ENCODE results near the gene REV1. TPM values are rescaled to one million over a fixed set of nuclear protein-coding genes. Genes with fewer than 3 reads are reported as not detected.
"Not testable (repeated sequence)": the region's sequence is repeated elsewhere in the genome, so short reads cannot be mapped to it uniquely, and the experiment has no call there.

REV1 gene
- total RNA-seq, 1 donor: 25.3 TPM

GRCh38 chr2:99488539-99489062 lies 1.2 kb downstream of the REV1 start:
- DNase-seq (ENCODE audit: low read depth in 2 of 3, low spot score in 2 of 3): peak in 2 of 3 donors; percentile 7 to 17

GRCh38 chr2:99487906-99488305 lies 1.9 kb downstream of the REV1 start:
- no peak for DNase-seq (ENCODE audit: low read depth in 2 of 3, low spot score in 2 of 3)

DNA sequence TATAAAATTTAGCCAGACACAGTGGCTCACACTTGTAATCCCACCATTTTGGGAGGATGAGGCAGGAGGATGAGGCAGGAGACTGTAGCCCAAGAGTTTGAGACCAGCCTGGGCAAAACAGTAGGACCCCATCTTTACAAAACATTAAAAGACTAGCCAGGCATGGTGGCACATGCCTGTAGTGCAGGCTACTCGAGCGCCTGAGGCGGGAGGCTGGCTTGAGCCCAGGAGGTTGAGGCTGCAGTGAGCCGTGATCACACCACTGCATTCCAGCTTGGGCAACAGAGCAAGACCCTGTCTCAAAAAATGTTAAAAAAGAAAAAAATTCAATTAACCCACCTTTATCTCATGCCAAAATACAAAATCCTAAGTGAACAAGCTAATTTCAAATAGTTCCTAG lies 4.0 kb downstream of the REV1 start:
- DNase-seq (ENCODE audit: low read depth in 2 of 3, low spot score in 2 of 3): no peak

GRCh38 chr2:99485411-99485810 lies 4.4 kb downstream of the REV1 start:
- DNase-seq (ENCODE audit: low read depth in 2 of 3, low spot score in 2 of 3): no peak

- no peak for DNase-seq (ENCODE audit: low read depth in 2 of 3, low spot score in 2 of 3)
These were observed 5.6 kb downstream of the REV1 start for GRCh38 chr2:99484205-99484604.

DNA sequence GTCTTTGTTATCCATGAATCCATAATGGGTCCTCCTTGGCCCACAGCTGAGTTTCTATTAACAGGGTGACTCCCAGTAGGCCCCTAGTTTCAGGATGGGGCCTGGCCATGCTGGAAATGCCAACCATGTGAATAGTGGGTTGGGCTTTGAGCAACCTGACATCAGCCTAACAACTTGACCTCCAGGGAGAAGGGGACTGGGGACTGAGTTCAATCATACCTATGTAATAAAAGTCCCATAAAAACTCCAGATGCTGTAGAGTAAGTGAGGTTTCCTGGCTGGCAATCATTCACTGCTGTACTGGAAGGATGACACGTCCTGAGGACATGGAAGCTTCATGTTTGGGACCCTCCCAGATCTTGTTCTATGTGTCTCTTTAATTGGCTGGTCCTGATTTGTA lies 7.9 kb downstream of the REV1 start:
- DNase-seq (ENCODE audit: low read depth in 2 of 3, low spot score in 2 of 3): no peak

- DNase-seq (ENCODE audit: low read depth in 2 of 3, low spot score in 2 of 3): no peak
These were observed 8.3 kb downstream of the REV1 start for GRCh38 chr2:99481527-99481926.

DNA sequence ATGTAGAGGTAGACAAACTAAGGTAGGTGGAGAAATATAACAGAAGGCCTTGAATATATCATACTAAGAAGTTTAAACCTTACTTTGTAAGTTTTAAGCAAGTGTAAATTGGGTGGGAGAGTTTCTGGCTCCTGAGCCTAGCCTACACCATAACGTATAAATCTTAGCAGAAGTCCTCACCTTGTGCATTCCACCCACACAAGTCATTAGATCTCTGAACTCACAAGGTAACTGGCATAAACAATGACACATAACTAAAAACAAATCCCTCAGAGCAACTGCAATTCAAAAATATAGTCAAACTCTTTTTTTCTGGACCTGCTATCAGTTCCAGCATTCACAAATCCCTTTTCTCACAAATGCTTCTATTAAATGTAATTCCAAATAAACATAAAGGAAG lies 9.4 kb downstream of the REV1 start:
- DNase-seq (ENCODE audit: low read depth in 2 of 3, low spot score in 2 of 3): no peak

DNA sequence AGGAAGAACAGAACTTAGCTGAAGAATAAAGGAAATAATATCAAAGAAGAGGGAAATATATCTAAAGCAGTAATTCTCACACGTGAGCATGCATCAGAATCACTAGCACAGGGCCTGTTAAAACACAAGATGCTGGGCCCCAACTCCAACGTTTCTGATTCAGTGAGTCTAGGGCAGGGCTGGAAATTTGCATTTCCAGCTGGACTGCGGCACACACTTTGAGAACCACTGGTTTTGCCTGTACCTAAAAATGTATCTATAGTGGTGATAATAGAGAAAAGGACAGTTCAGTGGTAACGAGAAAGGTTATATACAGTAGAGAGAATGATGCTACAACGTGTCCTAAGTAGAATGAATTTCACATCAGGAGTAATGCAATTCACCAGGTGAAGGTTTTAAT lies 11.2 kb downstream of the REV1 start:
- no peak for DNase-seq (ENCODE audit: low read depth in 2 of 3, low spot score in 2 of 3)

GRCh38 chr2:99477054-99477453 lies 12.8 kb downstream of the REV1 start:
- DNase-seq (ENCODE audit: low read depth in 2 of 3, low spot score in 2 of 3): no peak

- no peak for DNase-seq (ENCODE audit: low read depth in 2 of 3, low spot score in 2 of 3)
These were observed 13.2 kb downstream of the REV1 start for GRCh38 chr2:99476629-99477028.

GRCh38 chr2:99475095-99475494 lies 14.7 kb downstream of the REV1 start:
- not testable (repeated sequence) for DNase-seq (ENCODE audit: low read depth in 2 of 3, low spot score in 2 of 3)

DNA sequence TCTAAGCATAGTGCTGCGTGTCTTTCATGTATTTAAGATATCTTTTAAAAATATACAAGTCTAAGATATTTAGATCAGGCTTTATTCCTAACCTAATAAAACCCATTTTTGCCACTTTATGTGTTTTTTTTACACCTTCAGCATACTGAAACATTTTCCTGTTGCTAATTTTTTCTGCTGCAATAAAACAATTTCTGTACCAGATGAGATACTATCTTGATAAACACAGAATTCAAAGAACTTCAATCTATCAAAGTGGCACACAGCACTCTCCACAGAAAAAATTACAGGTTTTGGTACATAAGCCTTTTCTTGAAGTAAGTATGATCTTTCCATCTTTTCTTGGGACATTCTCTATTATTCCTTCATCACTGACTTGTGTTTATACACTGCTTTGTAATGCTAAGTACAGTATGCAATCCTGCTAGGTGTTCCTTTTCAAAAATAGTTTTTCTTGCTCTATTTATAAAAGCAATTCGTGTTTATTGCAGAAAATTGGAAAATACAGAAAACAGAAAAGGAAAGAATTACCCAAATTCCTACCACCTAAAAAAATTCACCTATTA lies 16.2 kb downstream of the REV1 start:
- DNase-seq (ENCODE audit: low read depth in 2 of 3, low spot score in 2 of 3): no peak

DNA sequence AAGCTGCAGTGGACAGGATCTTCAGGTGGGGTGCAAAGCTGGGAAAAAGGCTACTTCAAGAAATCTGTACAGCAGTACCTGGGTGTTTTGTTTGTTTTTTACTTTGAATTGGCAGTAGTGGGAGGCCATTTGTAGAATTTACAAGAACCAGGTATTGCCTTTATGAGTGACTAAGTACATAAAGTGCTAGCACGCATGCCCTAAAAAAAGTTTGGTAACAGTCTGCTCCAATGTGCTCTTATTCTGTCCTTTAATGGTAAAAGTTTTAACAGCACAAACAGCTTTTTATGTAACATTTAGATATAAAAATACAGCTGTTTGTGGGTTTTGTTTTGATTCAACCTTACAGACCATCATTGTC lies 17.2 kb downstream of the REV1 start:
- DNase-seq (ENCODE audit: low read depth in 2 of 3, low spot score in 2 of 3): no peak

DNA sequence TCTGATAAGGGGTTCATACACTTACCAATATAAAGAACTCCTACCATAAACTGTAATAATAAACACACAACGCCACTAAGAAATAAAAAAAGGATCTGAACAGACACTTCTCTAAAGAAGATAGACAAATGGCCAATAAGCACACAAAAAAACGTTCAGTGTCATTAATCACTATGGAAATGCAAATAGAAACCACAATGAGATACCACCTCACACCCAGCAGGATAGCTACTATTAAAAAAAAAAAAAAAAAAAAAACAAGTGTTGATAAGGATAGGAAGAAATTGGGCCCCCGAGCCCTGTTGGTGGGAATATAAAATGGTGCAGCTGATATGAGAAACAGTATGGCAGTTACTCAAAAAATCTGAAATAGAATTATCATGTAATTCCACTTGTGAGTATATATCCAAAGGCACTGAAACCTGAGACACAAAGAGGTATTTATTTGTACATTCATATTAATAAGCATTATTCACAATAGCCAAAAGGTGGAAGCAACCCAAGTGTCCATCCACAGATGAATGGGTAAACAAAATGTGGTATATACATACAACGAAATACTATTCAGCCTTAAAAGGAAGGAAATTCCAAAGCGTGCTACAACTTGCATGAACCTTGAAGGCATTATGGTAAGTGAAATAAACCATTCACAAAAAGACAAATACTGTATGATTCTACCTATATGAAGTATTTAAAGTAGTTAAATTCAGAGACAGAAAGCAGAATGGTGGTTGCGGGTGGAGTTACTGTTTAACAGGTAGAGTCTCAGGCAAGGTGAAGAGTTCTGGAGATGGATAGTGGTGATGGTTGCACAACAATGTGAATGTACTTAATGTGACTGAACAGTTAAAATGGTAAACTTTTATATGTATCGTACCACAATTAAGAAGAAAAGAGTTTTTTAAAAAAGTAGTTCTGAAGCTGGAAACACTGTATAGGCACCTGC lies 17.9 kb downstream of the REV1 start:
- DNase-seq (ENCODE audit: low read depth in 2 of 3, low spot score in 2 of 3): peak in 2 of 3 donors; percentile 9 to 40

GRCh38 chr2:99470957-99471356 lies 18.9 kb downstream of the REV1 start:
- DNase-seq (ENCODE audit: low read depth in 2 of 3, low spot score in 2 of 3): no peak

DNA sequence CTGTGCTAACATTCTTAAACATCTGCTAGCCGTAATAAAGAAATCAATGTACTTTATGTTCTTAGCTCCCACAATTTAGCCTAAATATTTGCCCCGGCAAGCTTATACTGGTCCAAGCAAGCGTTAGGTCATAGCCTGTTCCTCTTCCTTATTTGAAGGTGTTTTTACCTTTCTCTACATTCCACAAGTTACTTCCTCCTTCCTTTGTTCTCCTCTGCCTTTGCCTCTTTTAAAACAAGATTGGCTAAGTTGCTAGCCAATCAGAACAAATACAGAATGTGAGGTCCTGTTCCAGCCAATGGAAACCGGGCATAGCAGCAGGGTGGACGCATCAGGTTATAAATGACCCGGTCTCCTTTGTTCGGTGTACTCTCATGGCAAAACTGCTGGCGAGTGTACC lies 19.4 kb downstream of the REV1 start:
- DNase-seq (ENCODE audit: low read depth in 2 of 3, low spot score in 2 of 3): not testable (repeated sequence)

DNA sequence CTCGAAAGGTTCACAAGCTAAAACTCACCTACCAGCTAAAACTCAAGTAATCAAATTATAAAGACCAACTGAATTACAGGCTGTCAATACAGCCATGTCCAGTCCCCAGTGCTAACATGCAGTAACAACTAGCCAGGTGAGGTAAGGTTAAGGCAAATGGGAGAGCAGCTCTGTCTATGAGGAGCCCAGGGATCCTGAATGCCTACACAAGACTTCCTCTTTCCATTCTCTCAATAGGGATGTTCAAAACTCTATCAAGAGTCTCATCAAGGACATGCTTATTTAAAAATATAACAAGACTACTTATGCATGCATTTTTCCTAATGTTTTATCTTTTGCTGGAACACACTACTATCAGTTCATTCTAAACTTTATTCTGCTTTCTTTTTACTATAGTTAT lies 20.4 kb downstream of the REV1 start:
- DNase-seq (ENCODE audit: low read depth in 2 of 3, low spot score in 2 of 3): no peak

DNA sequence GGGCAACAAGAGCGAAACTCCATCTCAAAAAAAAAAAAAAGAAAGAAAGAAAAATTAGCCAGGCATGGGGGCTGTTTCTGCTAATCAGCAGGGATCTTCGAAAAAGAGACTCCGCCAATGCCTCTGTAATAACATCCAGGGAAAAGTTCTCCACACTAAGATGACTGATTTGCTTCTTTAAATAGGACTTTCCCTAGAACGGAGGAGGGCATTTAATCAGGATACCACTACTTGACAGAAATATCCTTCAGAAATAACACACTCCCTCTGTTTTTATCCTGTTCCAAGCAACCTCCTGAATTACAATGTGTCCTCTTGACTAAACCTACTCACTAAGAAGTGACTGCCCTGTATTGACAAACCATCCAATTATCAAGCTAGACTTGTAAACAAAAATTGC lies 21.7 kb downstream of the REV1 start:
- no peak for DNase-seq (ENCODE audit: low read depth in 2 of 3, low spot score in 2 of 3)

- DNase-seq (ENCODE audit: low read depth in 2 of 3, low spot score in 2 of 3): no peak
These were observed 22.4 kb downstream of the REV1 start for GRCh38 chr2:99467390-99467789.

GRCh38 chr2:99461828-99462483 lies 27.9 kb downstream of the REV1 start:
- no peak for DNase-seq (ENCODE audit: low read depth in 2 of 3, low spot score in 2 of 3)

DNA sequence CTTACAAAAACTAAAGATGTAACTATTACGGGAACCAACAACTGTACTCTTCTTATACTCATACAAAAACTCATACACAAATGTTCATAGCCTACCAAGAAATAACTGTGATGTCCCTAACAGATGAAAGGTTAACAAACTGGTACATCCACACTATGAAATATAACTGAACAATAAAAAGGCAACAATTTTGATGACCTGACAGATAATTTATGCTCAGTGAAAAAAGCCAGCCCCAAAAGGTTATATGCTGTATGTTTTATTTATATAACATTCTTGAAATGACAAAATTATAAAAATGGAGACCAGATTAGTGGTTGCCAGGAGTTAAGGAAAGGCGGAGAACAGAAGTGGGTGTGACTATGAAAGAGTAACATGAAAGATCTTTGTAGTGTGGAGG lies 31.3 kb downstream of the REV1 start:
- DNase-seq (ENCODE audit: low read depth in 2 of 3, low spot score in 2 of 3): no peak
